Measurements from ENCODE around the gene PAN3. TPM values are rescaled to one million over a fixed set of nuclear protein-coding genes. Genes with fewer than 3 reads are reported as not detected.
A peak's percentile ranks its signal among the peaks of the same experiment; 100 is the strongest.

PAN3 gene, protein sequence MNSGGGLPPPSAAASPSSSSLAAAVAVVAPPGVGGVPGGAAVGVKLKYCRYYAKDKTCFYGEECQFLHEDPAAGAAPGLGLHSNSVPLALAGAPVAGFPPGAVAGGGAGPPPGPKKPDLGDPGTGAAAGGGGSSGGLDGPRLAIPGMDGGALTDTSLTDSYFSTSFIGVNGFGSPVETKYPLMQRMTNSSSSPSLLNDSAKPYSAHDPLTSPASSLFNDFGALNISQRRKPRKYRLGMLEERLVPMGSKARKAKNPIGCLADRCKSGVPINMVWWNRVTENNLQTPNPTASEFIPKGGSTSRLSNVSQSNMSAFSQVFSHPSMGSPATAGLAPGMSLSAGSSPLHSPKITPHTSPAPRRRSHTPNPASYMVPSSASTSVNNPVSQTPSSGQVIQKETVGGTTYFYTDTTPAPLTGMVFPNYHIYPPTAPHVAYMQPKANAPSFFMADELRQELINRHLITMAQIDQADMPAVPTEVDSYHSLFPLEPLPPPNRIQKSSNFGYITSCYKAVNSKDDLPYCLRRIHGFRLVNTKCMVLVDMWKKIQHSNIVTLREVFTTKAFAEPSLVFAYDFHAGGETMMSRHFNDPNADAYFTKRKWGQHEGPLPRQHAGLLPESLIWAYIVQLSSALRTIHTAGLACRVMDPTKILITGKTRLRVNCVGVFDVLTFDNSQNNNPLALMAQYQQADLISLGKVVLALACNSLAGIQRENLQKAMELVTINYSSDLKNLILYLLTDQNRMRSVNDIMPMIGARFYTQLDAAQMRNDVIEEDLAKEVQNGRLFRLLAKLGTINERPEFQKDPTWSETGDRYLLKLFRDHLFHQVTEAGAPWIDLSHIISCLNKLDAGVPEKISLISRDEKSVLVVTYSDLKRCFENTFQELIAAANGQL
- 46.1 and 50.1 TPM in 2 replicates for total RNA-seq (ENCODE audit: low replicate concordance)

GRCh38 chr13:28138012-28138755, at the start of gene PAN3:
TSS of gene PAN3 (plus strand) at chr13:28138545. CDS start at chr13:28138658, 113 bp downstream.
- peak within 1 kb of the TSS; percentile 96 for H3K4me3 Mint-ChIP-seq
- Histone ChIP-seq H3K79me2 (ENCODE audit: low read depth) (peaks cover 66% of the 10 kb centered on the region), H3K27me3 (no peaks in the 10 kb centered on the region), H3K4me3 (peak within 1 kb of the TSS; percentile 90), H2AFZ (replicated peaks) (peak within 1 kb of the TSS; percentile 92), H3K9ac (peak within 1 kb of the TSS; percentile 79), H3K27ac (peak within 1 kb of the TSS; percentile 95), H3K4me2 (peak within 1 kb of the TSS; percentile 94), H3F3A (ENCODE audit: low read depth) (peaks cover 34% of the 10 kb centered on the region), H3K36me3 (no peaks in the 10 kb centered on the region), H3K4me1 (peaks cover 21% of the 10 kb centered on the region), H4K20me1 (ENCODE audit: low read depth) (peaks cover 34% of the 10 kb centered on the region), H3K9me3 (ENCODE audit: low read depth) (no peaks in the 10 kb centered on the region)
- H3K9me3 Mint-ChIP-seq = no peaks in the 10 kb centered on the region
- TF ChIP-seq EZH2 (IDR thresholded peaks at IDR 0.05) (no peak), EZH2phosphoT487 (IDR thresholded peaks at IDR 0.05) (no peak), CTCF (IDR thresholded peaks at IDR 0.05) (peak; percentile 14)
- H3K27ac Mint-ChIP-seq = peak within 1 kb of the TSS; percentile 95
- peaks cover 2% of the 10 kb centered on the region for H3K27me3 Mint-ChIP-seq (ENCODE audit: insufficient read depth, low read depth)
- H3K4me1 Mint-ChIP-seq = peaks cover 27% of the 10 kb centered on the region
- DNase-seq (ENCODE audit: low spot score) = peak; percentile 94
- H3K36me3 Mint-ChIP-seq = no peaks in the 10 kb centered on the region

- no peak overlapping the region for H3K9ac ChIP-seq
- TF ChIP-seq EZH2 (IDR thresholded peaks at IDR 0.05) (no peak), EZH2phosphoT487 (IDR thresholded peaks at IDR 0.05) (no peak), CTCF (IDR thresholded peaks at IDR 0.05) (no peak)
- no peak overlapping the region for H3K4me3 ChIP-seq
- no peaks in the 10 kb centered on the region for H3F3A ChIP-seq (ENCODE audit: low read depth)
- H3K4me3 Mint-ChIP-seq = no peak overlapping the region
- H2AFZ ChIP-seq (replicated peaks) = no peak overlapping the region
- H3K79me2 ChIP-seq (ENCODE audit: low read depth) = no peaks in the 10 kb centered on the region
- no peaks in the 10 kb centered on the region for H3K4me1 ChIP-seq
- H3K4me1 Mint-ChIP-seq = no peaks in the 10 kb centered on the region
- H3K36me3 ChIP-seq = no peaks in the 10 kb centered on the region
- H3K27me3 ChIP-seq = no peaks in the 10 kb centered on the region
- DNase-seq (ENCODE audit: low spot score) = no peak
- no peaks in the 10 kb centered on the region for H3K36me3 Mint-ChIP-seq
- H3K4me2 ChIP-seq = no peak overlapping the region
- H3K9me3 Mint-ChIP-seq = peaks cover 2% of the 10 kb centered on the region
- H3K27ac ChIP-seq = no peak overlapping the region
- no peak overlapping the region for H3K27ac Mint-ChIP-seq
- no peaks in the 10 kb centered on the region for H3K9me3 ChIP-seq (ENCODE audit: low read depth)
- no peaks in the 10 kb centered on the region for H4K20me1 ChIP-seq (ENCODE audit: low read depth)
- peaks cover 9% of the 10 kb centered on the region for H3K27me3 Mint-ChIP-seq (ENCODE audit: insufficient read depth, low read depth)
Measured at GRCh38 chr13:28089065-28089464, 49.3 kb upstream of the PAN3 start.

DNA sequence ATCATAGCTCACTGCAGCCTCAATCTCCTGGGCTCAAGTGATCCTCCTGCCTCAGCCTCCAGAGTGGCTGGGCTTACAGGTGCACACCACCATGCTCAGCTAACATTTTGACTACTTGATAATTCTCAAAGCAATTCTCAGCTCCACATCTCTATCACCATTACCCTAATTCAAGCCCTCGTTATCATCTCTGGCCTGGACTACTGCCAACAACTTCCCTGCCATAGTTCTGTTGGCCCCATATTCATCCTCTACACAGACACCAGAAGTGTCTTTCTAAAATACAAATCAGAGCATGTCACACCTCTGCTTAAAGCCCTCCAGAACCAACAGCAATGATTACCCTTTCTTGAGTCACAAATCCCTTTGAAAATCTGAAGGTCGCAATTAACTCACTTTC, 45.9 kb upstream of the PAN3 start:
- no peaks in the 10 kb centered on the region for H3K36me3 Mint-ChIP-seq

More for the DNA sequence above, 45.9 kb upstream of the PAN3 start:
- Histone ChIP-seq H3K79me2 (ENCODE audit: low read depth) (no peaks in the 10 kb centered on the region), H3K9me3 (ENCODE audit: low read depth) (no peaks in the 10 kb centered on the region), H3K4me2 (no peak overlapping the region), H2AFZ (replicated peaks) (no peak overlapping the region), H3K4me3 (no peak overlapping the region), H3K9ac (no peak overlapping the region), H4K20me1 (ENCODE audit: low read depth) (no peaks in the 10 kb centered on the region), H3K27ac (no peak overlapping the region), H3K4me1 (no peaks in the 10 kb centered on the region), H3F3A (ENCODE audit: low read depth) (no peaks in the 10 kb centered on the region), H3K36me3 (no peaks in the 10 kb centered on the region), H3K27me3 (peaks cover 23% of the 10 kb centered on the region)
- Mint-ChIP-seq H3K27ac (no peak overlapping the region), H3K27me3 (ENCODE audit: insufficient read depth, low read depth) (peaks cover 15% of the 10 kb centered on the region), H3K4me1 (no peaks in the 10 kb centered on the region), H3K9me3 (no peaks in the 10 kb centered on the region), H3K4me3 (no peak overlapping the region)
- TF ChIP-seq EZH2phosphoT487 (IDR thresholded peaks at IDR 0.05) (no peak), EZH2 (IDR thresholded peaks at IDR 0.05) (no peak), CTCF (IDR thresholded peaks at IDR 0.05) (no peak)
- no peak for DNase-seq (ENCODE audit: low spot score)

Data from neural progenitor cell (in vitro differentiated cells).